HepG2 (cell line): Measurements from ENCODE around the gene VKORC1. TPM values are rescaled to one million over a fixed set of nuclear protein-coding genes. Genes with fewer than 3 reads are reported as not detected.

Experiments
- AHR ChIP-seq: IDR thresholded peaks from 2 replicates; pipeline ENCODE4 v1.6.1; 2018; ENCODE audit warnings: missing genetic modification reagents, missing compliant biosample characterization
- BRF2 ChIP-seq: sonication (generic); formaldehyde crosslinking; IDR thresholded peaks from 2 replicates; pipeline ENCODE4 v1.8.1; 2022; ENCODE audit warnings: mild to moderate bottlenecking, missing genetic modification reagents
- HDAC1 ChIP-seq: sonication (generic); formaldehyde crosslinking; IDR thresholded peaks from 2 replicates; pipeline ENCODE4 v1.5.1; 2020; ENCODE audit warnings: mild to moderate bottlenecking, missing genetic modification reagents
- HES4 ChIP-seq: sonication (generic); formaldehyde crosslinking; IDR thresholded peaks from 2 replicates; pipeline ENCODE4 v1.9.0; 2021; ENCODE audit warnings: mild to moderate bottlenecking, missing genetic modification reagents, borderline replicate concordance
- JUNB ChIP-seq: sonication (generic); formaldehyde crosslinking; IDR thresholded peaks from 2 replicates; pipeline ENCODE4 v1.8.0; 2022; ENCODE audit warnings: missing genetic modification reagents, mild to moderate bottlenecking, borderline replicate concordance
- MIER2 ChIP-seq: IDR thresholded peaks from 2 replicates; pipeline ENCODE4 v1.6.1; 2016; ENCODE audit warnings: missing biosample characterization, missing genetic modification reagents
- NCOA1 ChIP-seq: sonication (generic); formaldehyde crosslinking; IDR thresholded peaks from 2 replicates; pipeline ENCODE4 v1.9.0; 2021; ENCODE audit warnings: missing genetic modification reagents
- NR2F1 ChIP-seq, 2 experiments: fragments of 450-650 bp in 1 of 2; formaldehyde crosslinking in 1 of 2; IDR thresholded peaks; 2 replicates each; pipeline versions ENCODE4 v1.5.0 to v1.6.1; 2016 to 2020; ENCODE audit warnings: mild to moderate bottlenecking in 1 of 2, missing compliant biosample characterization in 1 of 2, missing genetic modification reagents in 1 of 2, moderate library complexity in 1 of 2
- POLR2AphosphoS5 ChIP-seq: IDR thresholded peaks from 2 replicates; pipeline ENCODE4 v1.6.1; 2012; ENCODE audit warnings: low read depth, low read length
- RARA ChIP-seq: IDR thresholded peaks from 2 replicates; pipeline ENCODE4 v1.6.1; 2016; ENCODE audit warnings: missing genetic modification reagents, missing compliant biosample characterization
- SAP130 ChIP-seq: IDR thresholded peaks from 2 replicates; pipeline ENCODE4 v1.6.1; 2016; ENCODE audit warnings: low read depth
- SIN3A ChIP-seq: IDR thresholded peaks from 2 replicates; pipeline ENCODE4 v1.6.1; 2011; ENCODE audit warnings: low read depth, mild to moderate bottlenecking, control low read depth, low read length, borderline replicate concordance
- SIX1 ChIP-seq: sonication (generic); formaldehyde crosslinking; IDR thresholded peaks from 2 replicates; pipeline ENCODE4 v1.4.0; 2020; ENCODE audit warnings: missing genetic modification reagents, borderline replicate concordance
- SOX5 ChIP-seq: IDR thresholded peaks from 2 replicates; pipeline ENCODE4 v1.6.1; 2016; ENCODE audit warnings: borderline replicate concordance
- SRSF9 ChIP-seq: fragments of 200-400 bp; formaldehyde crosslinking; IDR thresholded peaks from 2 replicates; pipeline ENCODE4 v1.6.1; 2018; ENCODE audit warnings: borderline replicate concordance, mild to moderate bottlenecking, low read depth, low read length; ENCODE audit not compliant: insufficient read depth, poor library complexity, severe bottlenecking
- SSRP1 ChIP-seq: IDR thresholded peaks from 2 replicates; pipeline ENCODE4 v1.6.1; 2016; ENCODE audit warnings: control low read depth
- TBL1XR1 ChIP-seq: fragments of 150-350 bp; IDR thresholded peaks from 2 replicates; pipeline ENCODE4 v1.6.1; 2014; ENCODE audit warnings: borderline replicate concordance, low read length; ENCODE audit not compliant: partially characterized antibody
- ZBTB46 ChIP-seq: sonication (generic); formaldehyde crosslinking; IDR thresholded peaks from 2 replicates; pipeline ENCODE4 v1.4.0; 2020; ENCODE audit warnings: mild to moderate bottlenecking, missing genetic modification reagents, borderline replicate concordance
- ZEB1 ChIP-seq: IDR thresholded peaks from 2 replicates; pipeline ENCODE4 v1.6.1; 2012; ENCODE audit warnings: mild to moderate bottlenecking, low read depth, inconsistent platforms; ENCODE audit not compliant: insufficient replicate concordance
- ZFP36L1 ChIP-seq: sonication (generic); formaldehyde crosslinking; IDR thresholded peaks from 2 replicates; pipeline ENCODE4 v1.8.0; 2022; ENCODE audit warnings: mild to moderate bottlenecking, missing genetic modification reagents, moderate library complexity
- ZMAT3 ChIP-seq: sonication (generic); formaldehyde crosslinking; conservative IDR thresholded peaks from 2 replicates; pipeline ENCODE4 v1.7.0; 2021; ENCODE audit warnings: missing genetic modification reagents
- ZNF354B ChIP-seq: sonication (generic); formaldehyde crosslinking; IDR thresholded peaks from 2 replicates; pipeline ENCODE4 v1.8.0; 2022; ENCODE audit warnings: mild to moderate bottlenecking, missing genetic modification reagents
- ZNF616 ChIP-seq: sonication (generic); formaldehyde crosslinking; IDR thresholded peaks from 2 replicates; pipeline ENCODE4 v1.5.0; 2020; ENCODE audit warnings: low read depth, mild to moderate bottlenecking, missing genetic modification reagents
- ZNF629 ChIP-seq: sonication (generic); formaldehyde crosslinking; conservative IDR thresholded peaks from 2 replicates; pipeline ENCODE4 v1.5.0; 2020; ENCODE audit warnings: missing genetic modification reagents
- ZNF788 ChIP-seq: sonication (generic); formaldehyde crosslinking; IDR thresholded peaks from 2 replicates; pipeline ENCODE4 v1.5.0; 2020; ENCODE audit warnings: mild to moderate bottlenecking, missing genetic modification reagents, borderline replicate concordance
- polyA plus RNA-seq, 8 experiments: library from polyadenylated mRNA; depleted of rRNA in 3 of 8; stranded (reverse) in 7 of 8; unstranded in 1 of 8; fragments of >200 nt; fragmentation: Illumina TruSeq in 4 of 8; extraction: Trizol in 4 of 8; gene quantifications; 2 replicates each; pipeline versions ENCODE4 v1.2.1 to v1.2.3, GENCODE V29; 2011 to 2016; ENCODE audit warnings: low read depth in 4 of 8, missing spikeins in 1 of 8, mixed read lengths in 1 of 8; ENCODE audit not compliant: insufficient read depth in 1 of 8
- total RNA-seq, 5 experiments: library from RNA; depleted of rRNA; stranded (reverse); fragments of >200 nt; fragmentation: Illumina TruSeq; extraction: Trizol; gene quantifications; 2 replicates each; pipeline ENCODE4 v1.2.3, GENCODE V29; 2016; ENCODE audit warnings: low read depth in 1 of 5

VKORC1 gene
- total and polyA plus RNA-seq, 2 of the 13 experiments (the other 11 are each of a cell fraction or from before 2014, with no cell fraction given) = 141 to 615 TPM

- no peak for TF ChIP-seq TBL1XR1
- peak; percentile 97 for TF ChIP-seq ZNF788 (CRISPR knock-in tag)
- peak; percentile 80 for TF ChIP-seq HDAC1 (CRISPR knock-in tag)
- no peak for TF ChIP-seq NCOA1 (CRISPR knock-in tag)
- TF ChIP-seq HES4 = peak; percentile 66; the same call in 1 of the 2 replicates
- TF ChIP-seq ZNF354B (CRISPR knock-in tag) = no peak
- TF ChIP-seq ZBTB46 = no peak
- peak; percentile 74; the same call in 1 of the 2 replicates for TF ChIP-seq ZMAT3 (CRISPR knock-in tag)
- TF ChIP-seq MIER2 = no peak
- TF ChIP-seq ZFP36L1 (CRISPR knock-in tag) = peak; percentile 96
- peak; percentile 95 for TF ChIP-seq BRF2 (CRISPR knock-in tag)
- no peak for TF ChIP-seq SRSF9
- TF ChIP-seq ZNF616 = peak; percentile 67; the same call in 1 of the 2 replicates
- TF ChIP-seq SOX5 = peak; percentile 57; the same call in 1 of the 2 replicates
- TF ChIP-seq POLR2AphosphoS5 = peak; percentile 72
- no peak for TF ChIP-seq ZNF629
- 0 out of 2 replicates have a peak, but pooled peaks have one; percentile 3 for TF ChIP-seq SIN3A
- TF ChIP-seq ZEB1 = no peak
- TF ChIP-seq AHR (CRISPR knock-in tag) = peak; percentile 88; the same call in 1 of the 2 replicates
- TF ChIP-seq JUNB (CRISPR knock-in tag) = no peak
- TF ChIP-seq NR2F1 (CRISPR knock-in tag; IDR thresholded peaks at IDR 0.05) = no peak
- peak; percentile 46 for TF ChIP-seq RARA
- peak; percentile 91 for TF ChIP-seq SAP130 (CRISPR knock-in tag)
- no peak for TF ChIP-seq SIX1 (CRISPR knock-in tag)
- TF ChIP-seq SSRP1 (CRISPR knock-in tag) = no peak
These were observed 47.8 kb upstream of the VKORC1 start (continued) for GRCh38 chr16:31142109-31143010.
